Measurements from ENCODE around the gene CSNK2A1. TPM values are rescaled to one million over a fixed set of nuclear protein-coding genes. Genes with fewer than 3 reads are reported as not detected.

Gene CSNK2A1
- total RNA-seq, 1 experiment from 2014 or later, result 110 TPM

DNA sequence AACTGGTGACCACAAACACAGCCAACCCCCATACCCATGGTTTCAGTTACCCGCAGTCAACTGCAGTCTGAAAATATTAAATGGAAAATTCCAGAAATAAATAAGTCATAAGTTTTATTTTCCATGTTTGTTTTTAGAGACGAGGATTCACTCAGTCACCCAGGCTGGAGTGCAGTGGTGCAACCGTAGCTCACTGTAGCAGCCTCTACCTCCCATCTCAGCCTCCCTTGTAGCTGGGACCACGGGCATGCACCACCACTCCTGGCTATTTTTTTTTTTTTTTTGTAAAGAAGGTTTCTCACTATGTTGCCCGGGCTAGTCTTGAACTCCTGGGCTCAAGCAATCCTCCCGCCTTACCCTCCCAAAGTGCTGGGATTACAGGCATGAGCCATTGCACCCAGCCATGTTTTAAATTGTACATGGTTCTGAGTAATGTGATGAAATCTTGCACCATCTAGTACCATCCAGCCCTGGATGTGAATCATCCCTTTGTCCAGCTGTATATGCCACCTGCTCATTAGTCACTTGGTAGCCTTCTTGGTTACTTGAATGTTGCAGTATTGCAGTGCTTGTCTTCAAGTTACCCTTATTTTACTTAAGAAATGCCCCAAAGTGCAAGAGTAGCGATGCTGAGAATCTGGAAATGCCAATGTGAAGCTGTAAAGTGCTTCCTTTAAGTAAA, 14.5 kb downstream of the CSNK2A1 start:
- TF ChIP-seq, protein P1, sequence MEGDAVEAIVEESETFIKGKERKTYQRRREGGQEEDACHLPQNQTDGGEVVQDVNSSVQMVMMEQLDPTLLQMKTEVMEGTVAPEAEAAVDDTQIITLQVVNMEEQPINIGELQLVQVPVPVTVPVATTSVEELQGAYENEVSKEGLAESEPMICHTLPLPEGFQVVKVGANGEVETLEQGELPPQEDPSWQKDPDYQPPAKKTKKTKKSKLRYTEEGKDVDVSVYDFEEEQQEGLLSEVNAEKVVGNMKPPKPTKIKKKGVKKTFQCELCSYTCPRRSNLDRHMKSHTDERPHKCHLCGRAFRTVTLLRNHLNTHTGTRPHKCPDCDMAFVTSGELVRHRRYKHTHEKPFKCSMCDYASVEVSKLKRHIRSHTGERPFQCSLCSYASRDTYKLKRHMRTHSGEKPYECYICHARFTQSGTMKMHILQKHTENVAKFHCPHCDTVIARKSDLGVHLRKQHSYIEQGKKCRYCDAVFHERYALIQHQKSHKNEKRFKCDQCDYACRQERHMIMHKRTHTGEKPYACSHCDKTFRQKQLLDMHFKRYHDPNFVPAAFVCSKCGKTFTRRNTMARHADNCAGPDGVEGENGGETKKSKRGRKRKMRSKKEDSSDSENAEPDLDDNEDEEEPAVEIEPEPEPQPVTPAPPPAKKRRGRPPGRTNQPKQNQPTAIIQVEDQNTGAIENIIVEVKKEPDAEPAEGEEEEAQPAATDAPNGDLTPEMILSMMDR (IDR thresholded peaks at IDR 0.05; ENCODE audit: unreplicated experiment), result no peak
- H3K4me3 Mint-ChIP-seq (ENCODE audit: low read depth, unreplicated experiment), result no peak overlapping the region

DNA sequence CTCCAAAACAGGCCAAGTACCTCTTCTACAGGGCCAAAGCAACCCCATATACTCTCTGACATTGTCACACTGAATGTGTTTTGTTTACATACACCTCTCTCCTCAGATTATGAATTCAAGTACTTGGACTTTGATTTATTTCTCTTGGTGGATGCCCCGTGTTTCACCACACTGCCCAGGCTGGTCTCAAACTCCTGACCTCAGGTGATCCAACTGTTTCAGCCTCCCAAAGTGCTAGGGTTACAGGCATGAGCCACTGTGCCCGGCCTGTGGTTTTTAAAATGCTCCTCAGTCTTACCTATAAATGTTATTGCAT, 16.1 kb downstream of the CSNK2A1 start:
- Mint-ChIP-seq H3K36me3 (ENCODE audit: insufficient read depth, unreplicated experiment) (peaks cover 29% of the 10 kb centered on the region), H3K9me3 (ENCODE audit: low read depth, unreplicated experiment) (no peaks in the 10 kb centered on the region), H3K27ac (ENCODE audit: unreplicated experiment) (no peak overlapping the region), H3K4me1 (ENCODE audit: low read depth, unreplicated experiment) (peaks cover 19% of the 10 kb centered on the region), H3K4me3 (ENCODE audit: low read depth, unreplicated experiment) (no peak overlapping the region), H3K27me3 (ENCODE audit: unreplicated experiment) (no peaks in the 10 kb centered on the region)
- DNase-seq, result no peak
- BruUV-seq (replicated peaks), result no TSS peak
- intact Hi-C loops (cut with micrococcal nuclease; ENCODE audit: unreplicated experiment), result no loop called here
- TF ChIP-seq, protein P1 (IDR thresholded peaks at IDR 0.05; ENCODE audit: unreplicated experiment), result no peak
- CTCF ChIA-PET, result no interaction called here

More for the DNA sequence above, 14.5 kb downstream of the CSNK2A1 start:
- Mint-ChIP-seq H3K9me3 (ENCODE audit: low read depth, unreplicated experiment) (no peaks in the 10 kb centered on the region), H3K27ac (ENCODE audit: unreplicated experiment) (peak overlapping the region; percentile 61), H3K36me3 (ENCODE audit: insufficient read depth, unreplicated experiment) (peaks cover 29% of the 10 kb centered on the region), H3K4me1 (ENCODE audit: low read depth, unreplicated experiment) (peaks cover 19% of the 10 kb centered on the region), H3K27me3 (ENCODE audit: unreplicated experiment) (no peaks in the 10 kb centered on the region)
- CTCF ChIA-PET, result no interaction called here
- BruUV-seq (replicated peaks), result no TSS peak
- intact Hi-C loops (cut with micrococcal nuclease; ENCODE audit: unreplicated experiment), result no loop called here
- DNase-seq, result no peak

DNA sequence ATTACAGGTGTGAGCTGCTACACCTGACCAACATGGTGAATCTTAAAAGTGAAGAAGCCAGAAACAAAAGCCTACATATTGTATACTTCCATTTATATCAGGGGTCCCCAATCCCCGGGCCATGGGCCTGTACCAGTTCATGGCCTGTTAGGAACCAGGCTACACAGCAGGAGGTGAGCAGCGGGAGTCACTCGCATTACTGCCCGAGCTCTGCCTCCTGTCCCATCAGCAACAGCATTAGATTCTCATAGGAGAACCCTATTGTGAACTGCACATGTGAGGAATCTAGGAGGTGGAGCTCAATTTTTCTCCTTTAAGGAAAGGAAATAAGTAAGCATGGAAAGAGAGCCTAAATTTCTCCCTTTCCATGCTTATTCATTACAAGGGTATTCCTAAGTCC, 21.7 kb downstream of the CSNK2A1 start:
- DNase-seq, result no peak
- no peak overlapping the region for H3K27ac Mint-ChIP-seq (ENCODE audit: unreplicated experiment)
- no peaks in the 10 kb centered on the region for H3K4me1 Mint-ChIP-seq (ENCODE audit: low read depth, unreplicated experiment)
- peaks cover 6% of the 10 kb centered on the region for H3K9me3 Mint-ChIP-seq (ENCODE audit: low read depth, unreplicated experiment)
- H3K27me3 Mint-ChIP-seq (ENCODE audit: unreplicated experiment), result no peaks in the 10 kb centered on the region
- H3K4me3 Mint-ChIP-seq (ENCODE audit: low read depth, unreplicated experiment), result no peak overlapping the region
- H3K36me3 Mint-ChIP-seq (ENCODE audit: insufficient read depth, unreplicated experiment), result peaks cover 23% of the 10 kb centered on the region
- CTCF ChIA-PET, result no interaction called here
- intact Hi-C loops (cut with micrococcal nuclease; ENCODE audit: unreplicated experiment), result no loop called here
- TF ChIP-seq, protein P1 (IDR thresholded peaks at IDR 0.05; ENCODE audit: unreplicated experiment), result no peak
- no TSS peak for BruUV-seq (replicated peaks)

DNA sequence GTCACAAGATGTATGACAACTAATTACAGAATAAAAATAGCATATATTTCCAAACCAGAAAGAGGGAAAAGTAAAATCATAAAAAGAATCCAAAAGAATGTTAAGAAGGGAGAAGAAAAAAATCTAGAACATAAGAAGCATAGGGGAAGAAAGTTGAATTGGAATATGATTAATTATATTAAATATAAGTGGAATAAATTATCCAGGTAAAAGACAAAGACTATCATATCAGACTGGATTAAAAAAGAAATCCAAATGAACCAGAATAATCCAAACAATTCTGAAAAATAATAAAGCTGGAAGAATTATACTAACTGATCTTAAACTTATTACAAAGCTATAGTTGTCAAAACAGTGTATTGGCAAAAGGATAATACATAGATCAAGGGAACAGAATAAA, 23.6 kb downstream of the CSNK2A1 start:
- CTCF ChIA-PET, result no interaction called here
- H3K4me1 Mint-ChIP-seq (ENCODE audit: low read depth, unreplicated experiment), result no peaks in the 10 kb centered on the region
- H3K9me3 Mint-ChIP-seq (ENCODE audit: low read depth, unreplicated experiment), result peaks cover 6% of the 10 kb centered on the region
- H3K36me3 Mint-ChIP-seq (ENCODE audit: insufficient read depth, unreplicated experiment), result peaks cover 11% of the 10 kb centered on the region
- no peak overlapping the region for H3K27ac Mint-ChIP-seq (ENCODE audit: unreplicated experiment)
- no TSS peak for BruUV-seq (replicated peaks)
- H3K27me3 Mint-ChIP-seq (ENCODE audit: unreplicated experiment), result no peaks in the 10 kb centered on the region
- TF ChIP-seq, protein P1 (IDR thresholded peaks at IDR 0.05; ENCODE audit: unreplicated experiment), result no peak
- no peak overlapping the region for H3K4me3 Mint-ChIP-seq (ENCODE audit: low read depth, unreplicated experiment)
- DNase-seq, result no peak
- intact Hi-C loops (cut with micrococcal nuclease; ENCODE audit: unreplicated experiment), result no loop called here

Data from Calu3 (cell line).